Activated effector memory CD4-positive, alpha-beta T cell treated with Interleukin-2 at 50 U/mL for 16 hours (primary cell): Measurements from ENCODE around the gene SWI5.
A peak's percentile ranks its signal among the peaks of the same experiment; 100 is the strongest.
"Not testable (repeated sequence)": the region's sequence is repeated elsewhere in the genome, so short reads cannot be mapped to it uniquely, and the experiment has no call there.

Source experiments
- DNase-seq: peaks from one replicate; pipeline ENCODE4 v3.0.0-alpha.2; 2020

Gene SWI5

GRCh38 chr9:128276008-128276573, at the start of gene SWI5:
Gene SWI5, plus strand, starts transcription at chr9:128276276.
- DNase-seq: peak; percentile 99

- DNase-seq: no peak
Measured at GRCh38 chr9:128226412-128226801, 49.7 kb upstream of the SWI5 start.

- not testable (repeated sequence) for DNase-seq
Measured at GRCh38 chr9:128230897-128231296, 45.2 kb upstream of the SWI5 start.

- no peak for DNase-seq
Measured at GRCh38 chr9:128231638-128232527, 44.2 kb upstream of the SWI5 start.

GRCh38 chr9:128232528-128233428, 43.3 kb upstream of the SWI5 start:
- DNase-seq: no peak

GRCh38 chr9:128233817-128234406, 42.2 kb upstream of the SWI5 start:
- no peak for DNase-seq

GRCh38 chr9:128242124-128242523, 34.0 kb upstream of the SWI5 start:
- no peak for DNase-seq

- DNase-seq: no peak
Measured at GRCh38 chr9:128242828-128243214, 33.3 kb upstream of the SWI5 start.

- no peak for DNase-seq
Measured at GRCh38 chr9:128243215-128244018, 32.7 kb upstream of the SWI5 start.

- DNase-seq: no peak
Measured at GRCh38 chr9:128244091-128244836, 31.8 kb upstream of the SWI5 start.

GRCh38 chr9:128244837-128245231, 31.2 kb upstream of the SWI5 start:
- no peak for DNase-seq

- no peak for DNase-seq
Measured at GRCh38 chr9:128245421-128246151, 30.5 kb upstream of the SWI5 start.

GRCh38 chr9:128246471-128246870, 29.6 kb upstream of the SWI5 start:
- DNase-seq: no peak

GRCh38 chr9:128247226-128247803, 28.8 kb upstream of the SWI5 start:
- DNase-seq: no peak

- no peak for DNase-seq
Measured at GRCh38 chr9:128249558-128249907, 26.5 kb upstream of the SWI5 start.

- peak; percentile 96 for DNase-seq
Measured at GRCh38 chr9:128249908-128250838, 25.9 kb upstream of the SWI5 start.

GRCh38 chr9:128250839-128251731, 25.0 kb upstream of the SWI5 start:
- DNase-seq: no peak

- DNase-seq: no peak
Measured at GRCh38 chr9:128251732-128252100, 24.4 kb upstream of the SWI5 start.
